ELR (cell line): Measurements from ENCODE around the gene AKAP12.
"Not testable (repeated sequence)": the region's sequence is repeated elsewhere in the genome, so short reads cannot be mapped to it uniquely, and the experiment has no call there.

Source experiments
- DNase-seq: peaks from one replicate; pipeline ENCODE4 v3.0.0-alpha.2; 2015; ENCODE audit warnings: low read depth

The AKAP12 gene

GRCh38 chr6:151382631-151383030 is 142.9 kb downstream of the AKAP12 start:
- not testable (repeated sequence) for DNase-seq

DNA sequence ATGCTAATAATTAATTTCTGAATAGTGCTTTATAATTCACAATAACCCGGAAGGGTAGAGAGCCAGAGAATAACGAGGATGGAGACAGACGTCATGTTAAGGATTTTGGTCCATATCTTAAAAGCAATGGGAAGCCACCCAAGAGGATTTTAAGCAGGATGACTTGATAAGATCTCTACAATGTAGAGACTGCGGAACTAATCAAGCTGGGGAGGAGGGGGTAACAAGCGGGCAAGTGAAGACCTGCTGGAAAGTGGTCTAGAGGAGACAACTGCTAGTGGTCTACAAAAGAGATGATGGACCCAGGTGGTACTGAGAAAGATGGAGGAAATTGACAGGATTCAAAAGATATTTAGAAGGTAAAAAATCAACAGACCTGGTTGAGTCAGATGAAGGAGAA is 144.4 kb downstream of the AKAP12 start:
- DNase-seq = no peak

DNA sequence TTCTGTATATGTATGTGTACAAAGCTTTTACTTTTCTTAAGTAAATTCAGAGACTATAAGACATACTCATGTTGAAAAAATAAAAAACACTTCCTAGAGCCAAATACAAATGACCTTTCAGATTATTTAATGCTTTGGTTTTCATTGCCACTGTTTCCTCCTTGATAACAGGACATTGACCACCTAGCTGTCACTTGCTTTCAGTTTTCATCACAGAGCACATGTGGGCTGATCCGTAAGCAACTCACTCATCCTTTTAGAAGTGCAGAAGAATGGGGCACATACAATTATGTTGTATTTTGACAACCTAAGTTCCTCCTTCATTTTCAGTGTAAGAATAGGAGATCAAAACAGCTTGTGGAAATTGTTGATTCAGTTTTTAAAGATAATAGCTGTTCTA is 145.4 kb downstream of the AKAP12 start:
- DNase-seq = no peak

DNA sequence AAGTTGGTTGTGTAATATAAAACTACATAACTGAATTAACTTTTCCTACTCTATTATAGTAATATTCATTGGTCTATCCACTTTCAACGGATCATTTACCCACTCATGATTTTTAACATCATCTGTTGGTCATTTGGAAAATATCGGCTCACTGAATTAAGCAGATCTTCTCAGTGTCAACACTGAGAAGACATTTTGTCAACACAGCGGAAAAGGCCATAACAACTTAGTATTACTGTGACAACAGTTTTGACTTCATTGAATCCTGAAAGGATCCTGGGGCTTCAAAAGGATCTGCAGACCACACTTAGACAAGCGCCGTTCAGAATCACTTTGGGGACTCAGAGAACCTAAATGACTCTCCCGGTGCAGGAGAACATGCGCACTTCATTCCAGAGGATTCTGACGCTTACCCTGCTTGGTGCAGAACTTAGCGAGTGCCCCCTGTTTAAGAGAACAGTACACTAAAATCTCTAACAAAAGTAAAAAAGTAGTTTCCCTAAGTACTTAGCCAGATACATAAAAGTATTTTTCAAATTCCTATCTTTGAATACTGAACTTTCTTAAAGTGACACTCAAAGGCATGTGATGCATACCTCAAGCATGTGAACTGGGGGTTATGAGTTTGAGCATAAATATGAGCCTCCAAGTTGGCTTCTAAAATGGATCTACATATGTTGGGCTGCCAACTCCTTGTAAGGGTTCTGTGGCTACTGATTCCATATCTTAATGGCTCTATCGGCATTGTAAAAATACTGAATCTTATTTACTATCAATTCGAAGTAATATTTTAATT is 147.6 kb downstream of the AKAP12 start:
- DNase-seq = peak; percentile 71

- DNase-seq = no peak
Observed at GRCh38 chr6:151388236-151388635, 148.5 kb downstream of the AKAP12 start.

DNA sequence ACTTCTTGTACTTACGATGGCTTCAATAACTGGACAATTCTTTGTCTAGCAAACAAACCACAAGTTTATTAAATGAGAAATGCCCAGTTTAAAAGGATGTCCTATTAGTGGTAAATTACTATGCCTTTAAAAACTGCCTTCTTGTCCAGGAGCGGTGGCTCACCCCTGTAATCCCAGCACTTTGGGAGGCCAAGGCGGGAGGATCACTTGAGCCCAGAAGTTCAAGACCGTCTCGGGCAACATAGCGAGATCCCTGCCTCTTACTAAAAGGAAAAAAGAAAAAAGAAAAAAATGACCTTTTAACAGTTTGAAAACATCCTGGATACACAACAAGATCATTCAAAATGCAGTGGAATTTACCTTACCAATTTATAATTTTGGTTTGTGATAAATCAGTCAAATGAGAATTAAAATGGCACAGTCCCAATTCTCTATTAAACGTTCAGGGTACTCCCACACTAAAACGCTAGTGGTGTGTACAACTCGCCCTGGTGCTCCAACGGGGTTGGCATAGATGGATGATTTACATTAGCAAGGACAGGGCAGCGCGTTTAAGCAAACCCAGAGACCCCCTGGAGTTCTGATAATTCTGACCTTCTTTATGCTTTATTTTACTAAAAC is 149.3 kb downstream of the AKAP12 start:
- DNase-seq = no peak

GRCh38 chr6:151389618-151390275 is 150.0 kb downstream of the AKAP12 start:
- peak; percentile 76 for DNase-seq

- peak; percentile 98 for DNase-seq
Observed at GRCh38 chr6:151390276-151390850, 150.6 kb downstream of the AKAP12 start.

- peak; percentile 77 for DNase-seq
Observed at GRCh38 chr6:151390851-151391470, 151.2 kb downstream of the AKAP12 start.

- peak; percentile 93 for DNase-seq
Observed at GRCh38 chr6:151391471-151392413, 152.0 kb downstream of the AKAP12 start, which contains the start of gene ZBTB2. ZBTB2 (minus strand) TSS chr6:151391559; CDS start chr6:151373637, 17,922 bp downstream.

GRCh38 chr6:151392427-151392826 is 152.7 kb downstream of the AKAP12 start:
- DNase-seq = no peak

GRCh38 chr6:151393410-151393809 is 153.6 kb downstream of the AKAP12 start:
- DNase-seq = no peak

DNA sequence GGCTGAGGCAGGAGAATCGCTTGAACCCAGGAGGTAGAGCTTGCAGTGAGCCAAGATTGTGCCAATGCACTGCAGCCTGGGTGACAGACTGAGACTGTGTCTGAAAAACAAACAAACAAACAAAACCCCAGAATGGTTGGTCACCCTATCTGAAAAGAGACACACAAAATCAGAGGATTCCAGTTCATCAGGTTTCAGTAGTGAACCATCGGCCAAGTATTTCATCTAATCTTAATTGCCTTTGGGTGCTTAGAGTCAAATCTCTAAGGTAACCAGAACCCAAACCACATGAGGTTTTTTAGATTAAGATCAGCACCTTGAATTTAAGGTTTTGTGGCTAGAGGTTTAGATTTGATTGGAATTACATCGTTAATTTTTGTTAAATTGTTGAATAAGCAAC is 159.9 kb downstream of the AKAP12 start:
- DNase-seq = peak; percentile 23

- peak; percentile 89 for DNase-seq
Observed at GRCh38 chr6:151400473-151400872, 160.7 kb downstream of the AKAP12 start.

DNA sequence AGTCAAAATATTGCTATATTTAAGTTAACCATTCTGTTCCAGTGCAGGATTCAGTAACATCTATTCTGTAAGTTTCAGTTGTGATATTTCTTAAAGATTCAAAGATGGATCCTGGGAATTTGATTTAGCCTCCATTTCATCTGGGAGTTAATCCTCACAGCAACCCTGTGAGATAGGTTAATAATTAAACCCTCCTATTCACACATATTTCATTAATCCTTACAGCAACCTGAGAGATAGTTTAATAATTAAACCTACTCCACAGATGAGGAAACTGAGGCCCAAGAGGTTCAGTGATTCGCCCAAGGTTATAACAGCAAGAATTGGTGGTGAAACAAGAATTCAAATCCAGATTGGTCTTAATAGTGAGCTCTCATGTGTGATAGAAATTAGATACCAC is 162.5 kb downstream of the AKAP12 start:
- no peak for DNase-seq

- DNase-seq = no peak
Observed at GRCh38 chr6:151403919-151404308, 164.1 kb downstream of the AKAP12 start.
